Epidermal melanocyte (primary cell): ENCODE measurements around the gene TM4SF1.
"Not testable (repeated sequence)": the region's sequence is repeated elsewhere in the genome, so short reads cannot be mapped to it uniquely, and the experiment has no call there.

Experiments used
- DNase-seq: peaks from one replicate; pipeline ENCODE4 v3.0.0; 2011; ENCODE audit warnings: low spot score; ENCODE audit not compliant: insufficient read length

Gene TM4SF1

DNA sequence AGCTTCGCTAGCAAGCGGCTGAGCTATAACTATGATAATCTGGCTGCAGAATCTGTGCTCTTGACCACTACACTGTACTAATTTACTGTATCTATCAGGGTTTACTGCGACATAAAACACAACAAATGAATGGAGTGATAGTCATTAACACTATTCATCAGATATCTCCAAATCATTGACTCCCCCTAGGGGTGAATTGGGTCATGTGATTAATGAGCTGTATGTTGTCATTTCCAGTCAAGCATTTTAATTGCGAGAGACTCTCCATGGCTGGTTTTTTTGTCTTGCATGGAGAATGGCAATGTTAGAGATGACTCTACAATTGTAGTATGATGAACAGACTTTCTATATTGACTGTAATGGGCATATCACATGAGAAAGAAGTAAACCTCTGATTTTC, 33.5 kb downstream of the TM4SF1 start:
- DNase-seq: no peak

DNA sequence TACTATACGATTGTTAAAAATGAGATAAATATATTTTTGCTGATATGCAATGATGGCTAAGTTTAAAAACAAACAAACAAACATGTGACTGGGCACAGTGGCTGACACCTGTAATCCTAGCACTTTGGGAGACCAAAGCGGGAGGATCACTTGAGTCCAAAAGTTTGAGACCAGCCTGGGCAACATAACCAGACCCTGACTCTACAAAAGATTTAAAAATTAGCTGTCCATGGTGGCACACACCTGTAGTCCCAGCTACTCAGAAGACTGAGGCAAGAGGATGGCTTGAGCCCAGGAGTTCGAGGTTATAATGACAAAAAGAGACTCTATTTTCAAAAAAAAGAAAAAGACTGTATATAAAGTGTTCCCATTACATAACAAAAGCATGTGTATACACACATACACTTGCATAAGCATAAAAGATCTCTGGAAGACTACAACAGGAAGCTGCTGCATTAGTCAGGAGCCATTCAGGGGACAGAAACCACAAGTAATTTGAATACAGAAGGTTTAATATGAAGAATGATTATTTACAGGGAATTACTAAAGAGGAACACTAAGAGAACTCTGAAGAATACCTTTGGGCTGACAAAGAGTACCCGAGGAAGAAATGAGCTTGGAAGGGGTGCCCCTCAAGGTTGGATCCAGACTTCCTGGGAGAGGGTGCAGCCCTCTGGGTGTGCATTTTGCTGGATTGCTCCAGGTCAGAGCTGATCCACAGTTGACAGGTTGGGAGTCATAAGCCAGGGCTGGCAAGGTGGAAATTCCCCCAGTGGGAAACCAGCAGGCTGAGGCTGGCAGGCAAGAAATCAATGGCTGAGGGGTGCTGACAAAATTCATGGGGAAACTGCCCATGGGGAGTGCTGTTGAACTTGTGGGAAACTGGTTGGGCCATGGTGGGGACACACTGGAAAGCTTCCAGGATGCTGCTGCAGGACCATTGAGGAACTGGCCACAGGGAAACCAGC, 34.8 kb downstream of the TM4SF1 start:
- DNase-seq: no peak

DNA sequence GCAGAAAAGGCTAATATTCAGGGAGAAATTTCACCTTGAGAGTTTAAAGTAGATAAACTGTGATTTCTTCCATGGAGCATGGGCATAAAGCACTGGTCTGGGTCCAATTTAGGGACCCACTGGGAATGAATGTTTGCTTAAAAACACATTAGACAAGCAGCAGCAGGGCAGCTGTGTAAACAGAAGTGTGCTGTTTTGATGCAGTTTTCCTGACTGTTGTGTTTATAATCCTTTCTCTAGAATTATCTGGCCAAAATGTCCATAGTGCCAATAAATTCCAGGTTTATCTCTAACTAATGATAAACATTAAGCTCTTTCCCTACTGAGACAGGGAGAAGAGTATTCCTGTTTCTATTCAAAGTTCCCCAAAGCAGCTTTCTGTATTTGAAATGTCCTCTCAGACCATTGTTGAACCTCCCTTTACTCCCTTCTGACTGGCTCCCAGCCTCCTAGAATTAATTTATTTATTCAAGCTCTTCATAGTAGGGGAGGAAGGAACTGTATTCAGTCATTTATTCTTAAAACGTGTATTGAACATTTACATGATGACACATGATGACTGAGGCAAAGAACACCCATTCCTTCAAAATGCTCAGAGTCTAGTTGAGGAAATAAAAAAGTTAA, 37.0 kb downstream of the TM4SF1 start:
- no peak for DNase-seq

DNA sequence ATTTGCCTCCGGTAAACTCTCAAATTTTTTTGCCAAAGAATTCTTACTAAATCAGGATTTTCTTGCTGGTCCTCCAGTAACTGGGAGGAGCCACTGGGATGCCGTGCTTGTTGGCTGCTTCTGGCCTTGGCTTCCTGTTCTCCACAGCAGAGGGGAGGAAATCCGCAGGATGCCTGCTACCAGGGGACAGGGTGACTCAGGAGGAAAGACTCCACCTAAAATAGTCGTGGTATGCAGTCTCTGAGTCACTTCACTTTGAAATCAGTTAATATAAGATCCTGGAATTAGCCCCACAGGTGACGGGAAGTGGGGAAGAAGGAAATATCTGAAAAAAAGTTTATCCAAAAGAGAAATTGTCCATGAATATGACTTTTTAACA, 37.5 kb downstream of the TM4SF1 start:
- DNase-seq: peak; percentile 37

DNA sequence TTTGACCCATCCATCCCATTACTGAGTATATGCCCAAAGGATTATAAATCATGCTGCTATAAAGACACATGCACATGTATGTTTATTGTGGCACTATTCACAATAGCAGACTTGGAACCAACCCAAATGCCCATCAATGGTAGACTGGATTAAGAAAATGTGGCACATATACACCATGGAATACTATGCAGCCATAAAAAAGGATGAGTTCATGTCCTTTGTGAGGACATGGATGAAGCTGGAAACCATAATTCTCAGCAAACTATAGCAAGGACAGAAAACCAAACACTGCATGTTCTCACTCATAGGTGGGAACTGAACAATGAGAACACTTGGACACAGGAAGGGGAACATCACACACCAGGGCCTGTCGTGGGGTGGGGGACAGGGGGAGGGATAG, 40.0 kb downstream of the TM4SF1 start:
- not testable (repeated sequence) for DNase-seq

DNA sequence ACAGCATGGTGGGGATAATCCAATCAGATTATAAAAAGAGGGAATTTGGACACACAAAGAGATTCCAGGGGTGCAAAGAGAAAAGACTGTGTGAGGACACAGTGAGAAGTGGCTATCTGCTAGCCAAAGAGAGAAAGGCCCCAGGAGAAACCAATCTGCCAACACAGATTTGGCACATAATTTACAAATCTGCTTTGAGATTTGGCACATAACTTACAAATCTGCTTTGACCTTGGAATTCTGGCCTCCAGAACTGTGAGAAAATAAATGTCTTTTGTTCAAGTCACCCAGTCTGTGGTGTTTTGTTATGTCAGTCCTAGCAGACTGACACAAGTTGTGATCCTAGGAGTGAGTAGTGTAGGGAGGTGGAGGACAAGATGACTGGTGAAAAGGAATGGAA, 40.5 kb downstream of the TM4SF1 start:
- DNase-seq: no peak

DNA sequence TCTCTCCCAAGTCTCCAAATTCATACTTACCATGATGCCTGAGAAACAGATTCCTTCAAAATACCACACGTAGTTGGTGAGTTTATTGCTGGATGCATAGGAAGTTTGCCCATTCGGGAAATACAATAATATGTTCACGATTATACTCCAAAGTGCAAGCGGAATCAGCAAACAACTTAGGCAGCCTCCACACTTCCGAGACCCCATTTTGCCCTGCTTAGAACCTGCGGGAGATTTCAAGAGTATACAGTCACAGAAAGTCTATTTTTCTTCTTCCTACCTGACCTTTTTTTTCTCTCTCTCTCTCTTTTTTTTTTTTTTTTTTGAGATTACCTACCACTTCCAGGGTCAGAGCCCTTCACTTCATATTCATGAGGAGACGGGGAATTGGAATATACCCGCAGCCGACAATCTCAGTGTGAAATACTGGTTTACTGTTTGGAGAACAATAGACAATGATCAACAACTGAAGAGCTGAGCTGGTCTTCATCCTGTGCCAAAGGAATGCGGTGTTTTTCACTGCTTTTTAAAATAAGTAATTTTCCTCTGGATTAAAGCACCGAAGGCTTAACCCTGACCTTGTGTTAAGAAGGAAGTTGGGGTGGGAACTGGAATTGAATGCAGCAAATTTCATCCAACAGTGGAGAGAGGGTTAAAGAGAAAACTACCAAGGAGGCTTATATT, 44.1 kb downstream of the TM4SF1 start, which contains the start of gene TM4SF18:
Gene TM4SF18 (minus strand): TSS at position 461 of the 684 bp plus-strand sequence. CDS start 254 bp downstream, at position 207.
- DNase-seq: no peak

DNA sequence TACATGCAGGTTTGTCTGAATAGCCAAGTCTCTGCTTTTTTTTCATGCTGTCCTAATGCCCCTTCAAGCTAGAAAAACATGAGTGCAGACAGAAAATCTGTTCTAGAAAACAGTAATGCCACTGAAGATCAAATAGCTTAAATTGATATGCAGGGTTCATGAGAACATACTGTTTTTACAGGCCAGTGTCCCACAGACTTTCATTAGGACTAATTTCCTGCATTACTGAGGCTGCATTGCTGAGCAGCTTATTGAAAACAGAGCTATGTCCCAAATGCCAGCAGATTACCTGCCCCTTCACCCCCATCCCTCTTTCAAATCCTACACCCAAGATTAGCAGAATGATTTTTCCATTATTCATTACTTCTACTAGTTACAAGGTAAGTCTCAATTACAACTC, 44.7 kb downstream of the TM4SF1 start:
- no peak for DNase-seq

DNA sequence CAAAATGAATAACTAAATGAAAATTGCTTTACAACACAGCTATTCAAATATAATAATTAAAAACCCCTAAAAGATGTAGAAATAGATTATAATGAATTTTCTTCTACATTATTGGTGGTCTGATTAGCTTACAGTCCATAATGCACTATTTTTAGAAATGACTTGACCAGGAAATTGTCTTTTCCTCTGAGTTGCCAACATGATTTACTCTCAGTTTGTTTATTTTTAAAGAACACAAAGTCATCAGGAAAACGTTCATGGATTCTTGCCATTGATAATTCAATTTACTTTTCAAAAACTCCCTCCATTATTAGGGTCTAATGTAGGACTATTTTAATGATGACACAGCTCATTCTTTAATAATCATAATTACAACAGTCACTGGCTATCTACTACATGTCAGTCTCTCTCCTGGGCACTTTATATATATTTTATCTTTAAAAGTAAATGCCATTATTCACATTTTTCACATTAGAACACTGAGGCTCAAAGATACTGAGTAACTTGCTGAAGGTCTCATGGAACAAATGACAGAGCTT, 45.2 kb downstream of the TM4SF1 start:
- no peak for DNase-seq

DNA sequence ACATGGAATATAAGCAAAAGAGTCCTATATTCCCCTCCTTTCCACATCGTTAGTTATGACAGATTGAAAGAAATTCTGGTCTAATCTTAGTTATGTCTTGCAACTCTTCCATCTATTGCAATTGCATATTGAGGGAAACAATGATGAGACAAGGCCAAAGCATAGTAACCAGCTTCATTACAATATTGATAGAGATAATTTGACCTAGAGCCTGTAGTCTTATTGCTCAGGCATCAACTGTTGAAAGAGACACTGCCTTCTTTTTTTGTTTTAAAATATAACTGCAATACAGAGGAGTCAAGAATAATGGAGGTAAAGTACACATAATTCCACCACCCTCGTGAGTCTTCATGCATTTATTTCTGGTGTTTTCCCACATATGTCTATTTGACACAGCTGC, 46.1 kb downstream of the TM4SF1 start:
- DNase-seq: no peak

DNA sequence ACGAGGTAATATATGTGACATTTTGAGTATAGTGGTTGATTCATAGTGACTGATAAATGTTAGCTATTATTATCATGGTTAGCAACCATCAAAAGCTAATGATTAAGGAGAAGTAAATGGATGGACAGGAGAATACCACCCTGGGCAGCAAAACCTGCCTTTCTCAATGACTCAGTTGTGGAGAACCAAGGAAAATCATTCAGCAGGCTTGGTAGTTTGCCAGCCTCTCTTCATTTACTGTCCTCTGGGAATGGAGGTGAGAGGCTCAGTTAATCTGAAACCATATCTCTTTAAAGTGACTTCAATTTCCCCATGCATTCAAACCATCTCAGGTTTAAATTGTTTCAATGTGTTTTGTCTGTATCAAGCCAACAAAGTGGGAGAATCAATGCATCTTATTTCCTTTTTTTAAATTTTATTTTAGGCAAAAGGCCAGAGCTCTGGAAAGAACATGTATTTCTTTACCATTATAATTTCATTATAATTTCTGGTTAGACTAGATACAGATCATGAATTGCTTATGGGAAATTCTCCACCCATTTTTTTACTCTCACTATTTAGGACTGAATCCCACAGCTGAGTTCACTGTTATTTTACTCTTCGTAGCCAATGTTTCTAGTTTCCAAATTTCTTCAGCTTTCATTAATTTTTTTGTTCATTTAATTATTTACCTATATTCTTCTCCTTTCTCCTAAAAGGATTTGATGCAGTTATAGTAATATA, 46.7 kb downstream of the TM4SF1 start:
- no peak for DNase-seq

DNA sequence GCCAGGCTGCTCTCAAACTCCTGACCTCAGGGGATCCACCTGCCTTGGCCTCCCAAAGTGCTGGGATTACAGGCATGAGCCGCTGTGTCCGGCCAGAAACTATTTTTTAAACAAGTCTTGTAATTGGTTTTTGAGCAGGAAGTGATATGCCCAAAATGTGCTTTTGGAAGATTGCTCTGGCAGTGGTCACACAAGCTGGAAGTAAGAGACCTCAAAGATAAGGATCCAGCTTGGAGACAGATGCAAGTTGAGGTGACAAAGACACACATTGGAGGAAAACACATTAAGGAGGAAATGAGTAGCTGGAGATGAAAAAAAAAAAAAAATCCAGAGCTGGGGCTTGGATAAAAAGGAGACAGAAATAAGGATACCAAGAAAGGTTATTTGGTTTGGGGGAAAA, 50.3 kb downstream of the TM4SF1 start:
- no peak for DNase-seq

DNA sequence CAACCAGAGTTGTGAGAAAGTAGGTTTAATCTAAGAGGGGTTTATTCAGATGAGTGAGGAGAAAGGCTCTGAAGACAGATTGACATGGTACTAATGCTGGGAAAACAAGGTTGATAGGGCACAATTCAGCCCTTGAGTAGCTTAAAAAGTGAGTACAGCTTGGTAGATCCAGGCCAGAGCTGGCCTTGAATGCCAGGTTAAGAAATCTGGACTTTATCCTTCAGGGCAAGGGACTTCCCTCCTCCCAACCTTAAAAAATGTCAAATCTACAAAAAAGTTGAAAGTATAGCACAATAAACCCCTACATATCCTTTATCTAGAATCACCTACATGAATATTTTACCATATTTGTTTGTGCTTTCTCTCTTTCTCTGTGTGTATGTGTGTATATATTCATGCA, 51.9 kb downstream of the TM4SF1 start:
- DNase-seq: no peak

DNA sequence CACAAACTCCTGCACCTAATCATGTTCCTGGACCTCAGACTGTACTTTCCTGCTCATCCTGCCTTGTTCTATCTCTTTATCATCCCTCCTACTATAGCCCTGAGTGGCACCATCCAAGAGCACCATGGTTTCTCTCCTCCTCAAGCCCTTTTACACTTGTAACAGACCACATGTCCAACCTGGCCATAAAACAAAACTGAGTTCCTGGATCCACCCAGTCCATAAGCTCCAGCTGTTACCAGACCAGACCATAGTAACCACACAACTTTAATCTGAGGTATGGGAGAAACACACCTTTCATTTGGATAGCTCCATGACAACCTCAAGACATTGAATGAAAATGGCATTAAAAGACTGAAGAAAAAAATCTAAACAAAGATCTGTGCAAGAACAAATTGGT, 53.1 kb downstream of the TM4SF1 start:
- DNase-seq: no peak

DNA sequence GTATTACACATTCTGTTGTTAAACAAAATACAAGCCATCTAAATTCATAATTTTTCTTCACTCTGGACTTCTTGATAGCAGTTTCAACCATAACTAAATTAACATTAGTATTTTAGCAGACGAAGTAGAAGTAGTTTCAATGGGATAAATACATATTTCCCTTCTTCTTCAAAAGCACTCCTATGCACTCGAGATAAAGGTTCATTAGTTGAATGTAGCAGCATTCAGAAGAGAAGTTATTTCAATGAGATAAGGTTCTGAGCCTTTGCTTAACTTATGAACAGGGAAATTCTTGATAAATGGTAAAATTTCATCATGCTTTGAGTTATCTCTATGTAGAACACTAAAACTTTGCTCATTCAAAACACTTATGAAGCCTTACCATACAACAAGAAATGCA, 55.8 kb downstream of the TM4SF1 start:
- no peak for DNase-seq

DNA sequence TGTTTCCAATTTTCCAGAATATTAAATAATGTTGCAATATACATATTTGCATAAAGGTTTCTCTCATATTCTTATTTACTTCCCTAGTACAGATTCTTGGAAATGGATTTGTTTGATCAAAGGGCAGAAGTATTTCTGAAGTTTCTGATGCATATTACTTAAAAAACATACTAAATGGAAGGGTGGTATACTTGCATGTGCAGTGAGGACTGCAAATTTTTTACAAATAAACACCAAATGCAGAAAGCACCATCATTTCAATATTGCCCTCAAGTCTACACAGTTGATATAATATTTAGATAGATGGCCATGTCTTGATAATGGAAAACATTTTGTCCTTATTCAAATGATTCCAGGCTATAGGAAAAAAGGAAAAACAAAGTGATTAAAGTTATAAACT, 56.3 kb downstream of the TM4SF1 start:
- DNase-seq: no peak

DNA sequence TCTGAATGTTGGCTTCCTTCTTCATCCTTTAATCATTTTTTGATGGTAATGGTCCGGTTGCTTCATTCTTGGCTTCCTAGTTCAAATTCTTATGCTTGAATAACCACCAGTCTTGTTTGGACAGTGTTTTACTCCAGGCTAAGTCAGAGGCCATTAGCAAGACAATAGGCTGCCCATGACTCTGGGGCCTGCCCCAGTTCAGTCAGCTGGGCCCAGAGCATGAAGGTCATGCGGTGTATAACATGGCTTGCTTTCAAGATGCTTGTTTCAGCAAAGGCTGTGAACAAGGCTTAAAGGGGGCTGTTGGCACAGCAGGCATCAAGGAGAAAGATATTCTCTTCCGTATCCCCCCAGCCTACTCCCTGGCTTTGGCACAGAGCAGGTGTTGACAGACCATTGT, 57.7 kb downstream of the TM4SF1 start:
- no peak for DNase-seq
